GM18498 (cell line): ENCODE measurements around the gene TBC1D22A.

ENCODE experiments used
- ATAC-seq: cut with Tn5 transposase; IDR thresholded peaks from one replicate; pipeline ENCODE4 v1.9.1; 2021; ENCODE audit warnings: mild to moderate bottlenecking, moderate library complexity; ENCODE audit not compliant: unreplicated experiment

The TBC1D22A gene

DNA sequence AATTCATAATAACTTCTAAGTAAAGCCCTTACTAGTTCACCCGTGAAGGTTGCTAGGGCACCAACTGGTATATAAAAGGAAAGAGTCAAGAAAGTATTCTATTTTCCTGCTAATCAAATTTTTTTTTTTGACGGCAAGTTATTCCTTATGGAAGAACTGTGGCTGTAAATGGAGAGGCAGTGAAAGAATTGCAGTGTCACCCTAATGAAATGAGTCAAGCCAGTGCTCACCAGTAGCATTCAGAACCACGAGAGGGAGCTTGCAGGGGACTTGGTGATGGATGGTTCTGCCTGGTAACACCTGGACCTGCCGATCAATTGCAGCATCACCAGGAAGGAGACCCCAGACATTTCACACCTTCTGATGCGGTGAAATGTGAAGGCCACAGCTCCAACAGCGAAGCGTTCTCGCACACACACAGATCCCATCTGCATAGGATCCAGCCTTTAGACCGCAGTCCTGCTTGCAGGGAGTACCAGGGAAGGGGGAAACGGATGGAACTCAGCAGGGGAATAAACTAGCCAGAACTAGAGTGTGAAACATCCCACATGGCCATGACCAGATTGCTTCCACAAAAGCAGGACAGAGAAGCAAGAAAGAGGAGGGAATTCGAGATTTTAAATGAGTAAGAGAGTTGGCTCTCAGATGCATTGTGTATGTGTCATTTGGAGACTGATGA lies 326.2 kb downstream of the TBC1D22A start:
- ATAC-seq, result no peak

DNA sequence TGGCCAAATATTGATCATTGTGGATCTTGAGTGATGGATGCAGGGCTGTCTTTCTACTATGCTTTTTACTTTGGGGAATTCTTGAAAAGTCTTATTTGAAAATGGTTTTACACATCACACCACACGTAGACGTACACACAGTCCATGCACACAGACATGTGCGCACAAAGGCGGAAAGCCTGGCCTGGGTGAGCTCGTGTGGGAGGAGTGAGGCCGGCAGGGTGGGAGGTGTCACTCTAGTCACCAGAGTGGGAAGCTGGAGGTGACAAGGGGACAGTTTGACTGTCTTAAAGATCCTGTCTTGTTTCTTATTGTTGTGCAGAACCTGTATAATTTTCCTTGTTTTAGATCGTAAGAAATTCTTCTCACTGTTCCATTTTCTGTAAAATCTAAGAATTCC lies 326.9 kb downstream of the TBC1D22A start:
- ATAC-seq, result no peak

DNA sequence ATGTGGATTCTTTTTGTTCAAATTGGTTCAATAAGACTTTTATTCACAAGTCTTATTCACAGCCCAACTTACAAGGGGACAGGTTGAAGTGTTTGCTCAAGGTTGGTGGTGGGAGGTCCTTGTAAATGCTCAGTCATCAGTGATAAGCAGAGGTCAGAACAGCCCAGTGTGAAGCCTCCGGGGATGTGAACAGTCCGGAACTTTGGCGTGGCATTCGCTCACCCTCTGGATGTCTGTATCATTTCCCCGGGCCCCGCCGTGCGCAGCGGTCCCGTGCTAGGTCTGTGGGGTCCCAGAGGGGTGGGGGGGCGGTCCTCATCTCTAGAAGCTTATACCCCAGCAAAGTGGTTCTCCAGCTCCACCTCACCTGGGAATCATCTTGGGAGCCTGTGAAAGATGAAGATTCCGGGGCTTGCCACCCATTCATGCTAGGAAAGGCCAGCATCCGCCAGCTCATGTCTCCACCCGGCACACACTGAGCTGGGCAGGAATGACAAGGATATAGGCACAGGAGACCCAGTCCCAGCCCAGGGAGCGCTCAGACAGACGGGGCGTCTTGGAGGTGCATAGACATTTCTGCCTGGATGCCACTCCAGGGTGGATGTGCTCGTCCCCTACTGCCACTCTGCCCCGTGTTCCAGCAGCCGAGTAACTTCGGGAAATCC lies 327.5 kb downstream of the TBC1D22A start:
- no peak for ATAC-seq

DNA sequence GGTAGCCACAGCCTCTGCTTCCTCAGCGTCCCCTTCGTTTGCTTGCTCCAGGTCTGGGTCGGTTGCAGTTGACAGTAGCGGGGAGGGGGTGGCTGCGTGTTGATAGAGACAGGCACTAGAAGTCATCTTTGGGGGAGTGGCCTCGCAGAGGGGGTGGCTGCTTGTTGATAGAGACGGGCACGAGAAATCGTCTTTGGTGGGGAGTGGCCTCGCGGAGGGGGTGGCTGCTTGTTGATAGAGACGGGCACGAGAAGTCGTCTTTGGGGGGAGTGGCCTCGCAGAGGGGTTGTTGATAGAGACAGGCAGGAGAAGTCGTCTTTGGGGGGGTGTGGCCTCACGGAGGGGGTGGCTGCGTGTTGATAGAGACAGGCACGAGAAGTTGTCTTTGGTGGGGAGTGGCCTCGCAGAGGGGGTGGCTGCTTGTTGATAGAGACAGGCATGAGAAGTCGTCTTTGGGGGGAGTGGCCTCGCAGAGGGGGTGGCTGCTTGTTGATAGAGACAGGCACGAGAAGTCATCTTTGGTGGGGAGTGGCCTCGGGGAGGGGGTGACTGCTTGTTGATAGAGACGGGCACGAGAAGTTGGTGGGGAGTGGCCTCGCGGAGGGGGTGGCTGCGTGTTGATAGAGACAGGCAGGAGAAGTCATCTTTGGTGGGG lies 328.3 kb downstream of the TBC1D22A start:
- no peak for ATAC-seq

DNA sequence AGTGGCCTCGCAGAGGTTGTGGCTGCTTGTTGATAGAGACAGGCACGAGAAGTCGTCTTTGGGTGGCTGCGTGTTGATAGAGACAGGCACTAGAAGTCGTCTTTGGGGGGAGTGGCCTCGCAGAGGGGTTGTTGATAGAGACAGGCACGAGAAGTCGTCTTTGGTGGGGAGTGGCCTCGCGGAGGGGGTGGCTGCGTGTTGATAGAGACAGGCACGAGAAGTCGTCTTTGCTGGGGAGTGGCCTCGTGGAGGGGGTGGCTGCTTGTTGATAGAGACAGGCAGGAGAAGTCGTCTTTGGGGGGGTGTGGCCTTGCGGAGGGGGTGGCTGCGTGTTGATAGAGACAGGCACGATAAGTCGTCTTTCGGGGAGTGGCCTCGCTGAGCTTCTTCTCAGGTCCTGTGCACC lies 328.8 kb downstream of the TBC1D22A start:
- ATAC-seq, result no peak

DNA sequence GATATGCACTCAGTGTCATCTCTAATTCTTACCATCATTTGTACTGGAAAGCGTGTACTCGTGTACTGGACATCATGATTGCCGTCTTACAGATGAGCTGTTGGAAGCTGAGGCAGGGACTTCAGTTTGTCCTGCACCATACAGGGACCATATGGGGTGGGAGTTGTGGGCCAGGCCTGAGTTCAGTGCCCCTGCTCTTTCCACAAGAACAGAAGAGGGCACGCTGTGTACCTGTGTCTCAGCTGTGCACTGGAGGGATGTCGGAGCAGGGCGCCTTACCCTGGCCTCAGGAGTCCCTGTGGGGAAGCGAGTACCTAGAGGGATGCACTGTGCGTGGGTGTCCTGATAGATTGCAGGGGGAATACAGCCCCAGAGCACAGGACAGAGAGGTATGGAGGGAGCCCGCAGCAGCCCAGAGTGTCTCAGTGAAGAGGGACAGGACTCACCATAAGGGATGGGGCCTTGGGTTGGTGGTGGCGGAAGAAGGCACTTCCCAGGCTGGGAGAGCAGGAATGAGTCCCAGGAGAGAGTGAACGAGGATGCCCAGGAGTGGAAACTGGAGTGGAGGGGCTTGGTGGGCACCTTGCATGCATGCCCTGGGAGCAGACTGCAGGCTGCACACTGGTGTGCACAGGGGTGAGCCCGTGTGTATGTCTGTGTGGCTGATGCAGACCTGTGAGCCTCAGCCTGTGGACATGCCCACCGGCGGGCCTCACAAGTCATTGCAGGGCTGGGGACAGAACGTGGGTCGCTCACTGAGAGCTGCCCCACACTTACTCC lies 329.7 kb downstream of the TBC1D22A start:
- ATAC-seq, result no peak

DNA sequence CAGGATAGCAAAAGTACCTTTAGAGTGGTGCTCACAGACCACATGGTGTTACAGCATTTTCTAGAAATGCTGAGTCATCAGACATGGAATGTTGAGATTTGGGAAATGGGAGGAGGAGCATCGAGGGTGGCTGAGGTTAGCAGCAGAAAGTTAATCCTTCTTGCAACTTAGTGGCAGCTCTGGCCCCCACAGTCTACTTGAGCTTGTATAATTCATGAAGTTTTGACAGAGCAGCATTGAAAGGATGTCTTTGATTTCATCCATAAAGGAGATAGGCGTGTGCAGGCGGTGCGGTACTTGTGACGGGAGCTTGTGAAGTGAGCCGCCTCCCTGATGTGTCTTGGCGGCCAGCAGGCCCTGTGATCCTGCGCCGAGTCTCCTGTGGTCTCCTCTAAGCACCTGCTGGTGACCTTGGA lies 330.5 kb downstream of the TBC1D22A start:
- ATAC-seq, result no peak

DNA sequence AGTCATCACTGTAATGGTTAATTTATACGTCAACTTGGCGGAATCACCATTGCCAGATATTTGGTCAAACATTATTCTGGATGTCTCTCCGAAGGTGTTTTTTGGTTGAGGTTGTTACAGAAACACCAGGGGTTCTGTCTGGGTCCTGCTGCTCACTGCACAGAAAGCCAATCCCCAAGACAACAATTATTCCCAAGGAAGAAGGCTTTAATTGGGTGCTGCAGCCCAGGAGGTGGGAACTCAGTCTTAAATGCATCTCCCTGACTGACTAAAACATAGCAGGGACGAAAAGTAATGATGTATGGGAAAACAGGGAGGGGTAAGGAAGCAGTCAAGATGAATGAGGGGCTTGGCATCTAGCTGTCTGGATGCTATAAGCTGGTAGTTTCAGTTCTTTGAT lies 331.3 kb downstream of the TBC1D22A start:
- ATAC-seq, result no peak

DNA sequence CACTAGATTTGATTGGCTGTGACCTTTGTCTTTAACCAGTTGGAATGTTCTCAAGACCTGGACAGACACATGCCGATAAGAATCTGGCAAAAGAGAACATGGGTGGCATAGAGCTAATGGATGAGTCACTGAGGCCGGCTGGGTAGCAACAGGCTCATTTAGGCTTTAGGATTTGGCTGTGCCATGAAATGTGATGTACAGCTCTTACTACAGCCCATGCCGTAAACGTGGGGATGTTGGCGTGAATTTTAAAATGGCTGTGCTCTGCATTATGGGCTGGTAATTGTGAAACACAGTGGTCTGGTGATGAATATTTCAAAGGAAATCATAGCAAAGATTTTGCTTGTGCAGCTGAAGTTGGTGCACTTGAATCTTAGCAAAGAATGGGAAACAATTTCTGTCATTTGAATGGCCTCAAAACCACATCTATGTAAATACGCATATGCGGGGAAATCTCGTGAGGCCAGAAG lies 332.4 kb downstream of the TBC1D22A start:
- ATAC-seq, result no peak

DNA sequence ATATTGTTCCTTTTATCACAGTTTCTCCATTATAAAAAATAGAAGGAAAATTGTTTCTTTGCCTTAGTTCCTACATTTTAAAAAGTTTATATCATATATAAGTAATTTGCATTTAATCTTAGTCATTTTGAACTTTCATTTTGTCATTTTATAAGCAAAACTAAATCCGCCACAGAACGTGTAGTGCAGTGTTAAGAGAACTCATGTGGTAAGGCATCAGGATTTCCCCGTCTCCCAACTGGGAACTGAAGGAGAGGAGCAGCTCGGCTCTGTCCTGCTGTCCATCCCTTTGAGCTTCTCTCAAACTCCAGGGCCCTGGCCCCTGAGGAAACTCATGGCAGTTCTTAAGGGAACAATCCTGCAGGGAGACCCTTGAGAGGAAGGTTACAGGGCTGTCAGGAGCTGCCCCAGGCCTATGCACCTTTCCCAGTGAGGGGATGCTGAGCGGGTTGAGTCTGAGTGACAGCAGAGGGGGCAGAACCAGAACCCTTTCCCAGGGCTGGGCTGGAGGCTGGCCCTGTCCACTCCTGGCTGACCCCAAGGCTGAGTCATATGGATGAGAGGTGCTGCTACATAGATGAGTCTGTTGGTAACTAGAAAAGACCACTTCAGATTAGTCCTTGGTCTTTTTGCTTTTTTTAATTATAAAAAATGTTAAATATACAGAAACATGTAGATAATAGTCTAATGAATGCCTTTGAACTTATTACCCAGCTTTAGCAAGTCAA lies 333.1 kb downstream of the TBC1D22A start:
- no peak for ATAC-seq

DNA sequence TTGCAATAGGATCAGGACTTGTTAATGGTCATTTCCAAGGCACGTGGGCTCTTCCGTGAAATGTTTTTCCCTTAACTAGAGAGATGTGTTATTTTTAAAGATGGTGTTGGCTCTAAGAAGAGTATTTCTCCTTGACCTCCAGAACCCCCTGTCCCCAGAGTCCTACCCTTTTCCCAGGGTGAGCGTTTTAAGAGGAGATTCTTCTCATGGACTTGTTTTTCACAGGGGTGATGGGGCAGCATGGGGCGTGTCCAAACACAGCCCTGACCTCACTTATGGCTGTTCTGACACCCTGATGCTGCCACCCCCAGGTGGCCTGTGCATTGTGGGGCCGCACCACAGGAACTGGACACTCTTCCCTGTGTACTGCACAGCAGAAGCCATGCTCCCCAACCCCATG lies 335.7 kb downstream of the TBC1D22A start:
- no peak for ATAC-seq

DNA sequence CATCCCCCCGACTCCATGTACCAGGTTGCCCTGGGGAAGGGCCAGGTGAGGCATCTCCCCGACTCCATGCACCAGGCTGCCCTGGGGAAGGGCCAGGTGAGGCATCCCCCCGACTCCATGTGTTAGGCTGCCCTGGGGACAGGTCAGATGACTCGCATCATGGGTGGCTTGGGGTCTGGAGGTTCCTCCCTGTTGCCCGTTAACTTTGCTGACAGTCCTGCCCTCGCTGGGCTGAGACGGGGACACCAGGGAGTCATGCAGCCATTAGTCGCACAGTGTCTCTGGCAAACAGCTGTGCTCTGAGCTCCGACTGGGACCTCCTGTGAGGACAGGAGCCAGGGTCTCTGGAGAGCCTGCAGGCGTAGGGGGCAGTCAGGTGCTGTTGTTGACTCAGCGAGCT lies 336.1 kb downstream of the TBC1D22A start:
- ATAC-seq, result no peak

DNA sequence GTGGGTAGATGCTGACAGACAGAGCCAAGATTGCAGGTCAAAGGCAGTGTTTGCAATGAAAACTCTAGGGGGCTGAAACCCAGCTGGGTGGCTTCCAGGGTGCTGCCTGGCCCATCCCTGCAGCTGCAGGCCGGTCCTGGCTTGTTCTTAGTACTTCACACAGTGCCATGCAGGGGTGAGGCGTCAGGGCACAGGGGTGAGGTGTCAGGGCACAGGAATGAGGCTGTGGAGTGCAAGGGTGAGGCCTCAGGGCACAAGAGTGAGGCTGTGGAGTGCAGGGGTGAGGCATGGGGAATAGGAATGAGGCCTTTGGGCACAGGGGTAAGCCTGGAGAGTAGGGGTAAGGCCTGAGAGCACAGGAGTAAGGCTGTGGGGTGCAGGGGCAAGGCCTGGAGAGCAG lies 337.6 kb downstream of the TBC1D22A start:
- ATAC-seq, result no peak

DNA sequence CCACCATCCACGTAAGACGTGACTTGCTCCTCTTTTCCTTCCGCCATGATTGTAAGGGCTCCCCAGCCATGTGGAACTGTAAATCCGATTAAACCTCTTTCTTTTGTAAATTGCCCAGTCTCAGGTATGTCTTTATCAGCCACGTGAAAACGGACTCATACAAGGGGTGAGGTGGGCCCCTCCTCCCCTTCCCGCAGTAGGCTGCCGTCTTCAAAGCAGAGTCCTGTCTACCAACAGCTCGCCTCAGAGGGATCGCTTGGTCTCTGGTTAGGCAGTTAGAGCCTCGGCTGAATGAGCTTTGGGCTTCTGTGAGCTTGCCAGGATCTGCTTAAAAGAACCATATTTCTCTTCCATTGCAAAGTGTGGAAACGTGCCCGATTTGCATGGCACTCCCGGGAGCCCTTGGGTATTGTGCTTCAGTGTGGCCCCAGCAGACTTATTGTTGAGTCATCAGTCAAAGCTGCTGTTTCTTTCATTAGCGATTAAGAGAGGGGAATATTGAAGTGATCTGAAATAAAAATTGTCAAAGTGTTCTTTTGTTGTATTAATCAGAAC lies 338.3 kb downstream of the TBC1D22A start:
- no peak for ATAC-seq

DNA sequence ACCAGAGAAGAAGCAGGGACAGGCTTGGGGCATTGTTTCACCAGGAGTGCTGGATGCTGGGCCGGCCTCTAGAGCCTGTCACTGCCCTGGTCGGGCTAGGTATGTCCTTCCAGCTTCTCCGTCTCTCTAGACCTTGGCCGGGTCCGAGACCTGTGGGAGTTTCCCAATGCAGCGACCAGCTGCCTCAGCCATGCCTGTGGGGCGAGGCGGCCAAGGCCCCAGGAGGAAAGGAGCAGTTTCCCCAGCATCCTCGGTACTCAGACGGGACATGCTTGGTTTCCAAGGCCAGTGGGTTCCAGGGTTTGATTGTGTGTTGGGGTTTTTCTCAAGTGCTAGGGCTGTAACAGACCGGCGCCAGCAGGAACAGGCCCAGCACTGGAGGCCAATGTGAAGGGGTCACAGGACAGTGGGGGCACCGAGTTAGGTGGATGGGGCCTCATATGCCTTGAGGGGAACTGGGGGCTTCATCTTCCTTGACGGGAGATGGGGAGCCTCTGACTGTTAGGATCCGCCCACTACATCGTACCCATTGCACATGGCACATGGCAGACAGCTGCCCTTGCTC lies 339.0 kb downstream of the TBC1D22A start:
- no peak for ATAC-seq

DNA sequence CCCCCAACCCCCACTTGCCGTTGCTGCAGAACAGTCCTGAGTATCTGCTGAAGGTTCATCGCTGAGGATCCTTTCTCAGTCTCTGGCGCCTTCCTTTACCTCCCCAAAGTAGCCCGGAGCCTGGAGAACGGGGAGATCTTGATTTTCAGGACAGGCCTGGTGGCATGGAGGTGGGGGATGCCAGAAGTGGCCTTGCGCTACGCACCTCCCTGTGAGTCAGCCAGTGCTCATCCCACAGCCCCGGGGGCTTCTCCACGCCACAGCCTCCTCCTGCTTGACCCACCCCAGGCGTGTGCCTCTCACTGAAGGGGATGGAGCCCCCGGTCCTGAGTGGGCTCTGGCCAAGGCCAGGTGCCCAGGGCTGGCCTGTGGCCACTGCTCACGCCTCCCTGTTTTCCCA lies 339.6 kb downstream of the TBC1D22A start:
- ATAC-seq, result no peak

DNA sequence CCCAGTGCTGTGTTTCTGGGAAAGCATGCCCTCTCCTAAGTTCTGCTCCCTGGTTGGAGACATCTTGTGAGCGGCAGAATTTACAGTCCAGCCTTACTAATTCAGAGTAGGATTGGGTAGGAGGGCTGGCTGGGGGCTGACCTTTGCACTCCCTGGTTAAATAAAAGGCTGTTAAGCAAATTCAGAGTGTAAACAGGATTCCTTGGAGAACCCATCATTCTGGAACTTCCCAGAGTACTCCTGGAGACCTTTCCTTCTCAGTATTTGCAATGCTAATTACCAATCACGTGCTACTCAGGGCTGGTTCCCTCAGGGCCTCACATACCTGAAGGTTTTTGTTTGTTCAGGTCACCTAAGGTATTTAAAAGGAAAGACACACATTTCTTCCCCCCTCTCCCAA lies 340.2 kb downstream of the TBC1D22A start:
- ATAC-seq, result no peak

DNA sequence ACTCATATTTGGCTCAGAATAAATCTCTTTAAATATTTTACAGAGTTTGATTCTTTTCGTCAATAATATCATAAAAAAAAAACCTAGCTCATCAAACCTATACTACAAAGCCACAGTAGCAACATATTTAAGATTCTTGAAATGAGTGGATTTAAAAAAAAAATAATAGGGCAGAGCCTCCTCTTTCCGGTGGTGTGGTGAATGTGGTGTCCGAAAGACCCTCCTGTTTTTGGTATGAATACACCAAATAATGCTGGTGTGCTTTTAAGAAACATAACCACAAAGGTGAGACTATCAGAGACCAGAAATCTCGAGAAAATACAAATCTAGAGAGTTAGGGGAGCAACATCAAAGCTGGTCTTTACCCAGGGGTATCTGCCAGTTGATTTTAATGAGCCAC lies 342.6 kb downstream of the TBC1D22A start:
- no peak for ATAC-seq

DNA sequence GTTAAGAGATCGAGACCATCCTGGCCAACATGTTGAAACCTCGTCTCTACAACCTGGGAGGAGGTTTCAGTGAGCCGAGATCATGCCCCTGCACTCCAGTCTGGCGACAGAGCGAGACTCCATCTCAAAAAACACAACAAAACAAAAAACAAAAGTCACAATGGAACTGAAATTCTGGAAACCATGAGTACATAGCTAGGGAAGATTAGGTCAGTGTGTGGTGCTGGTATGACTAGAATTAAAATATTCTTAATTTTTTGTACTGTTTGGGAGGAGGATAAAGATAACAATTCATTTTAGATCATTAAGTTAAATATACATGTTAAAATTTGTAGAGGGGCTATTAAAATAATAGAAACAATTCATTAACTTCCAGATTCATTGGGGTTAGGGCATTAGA lies 344.4 kb downstream of the TBC1D22A start:
- ATAC-seq, result no peak

DNA sequence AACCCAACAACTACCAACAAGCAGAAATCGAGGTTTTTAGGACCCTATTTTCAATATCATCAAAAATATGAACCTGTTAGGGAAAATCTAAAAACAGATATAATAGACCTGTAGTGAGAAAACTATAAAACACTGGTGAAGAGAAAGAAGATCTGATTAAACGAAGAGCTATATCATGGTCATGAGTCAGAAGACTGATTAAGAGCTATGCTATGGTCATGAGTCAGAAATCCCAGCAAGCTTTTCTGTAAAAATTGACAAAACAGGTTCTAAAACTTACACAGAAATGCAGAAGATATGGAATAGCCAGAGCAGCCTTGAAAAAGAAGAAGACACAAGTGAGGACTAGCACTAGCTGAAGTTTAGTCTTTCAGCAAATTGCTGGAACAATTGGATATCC lies 345.0 kb downstream of the TBC1D22A start:
- no peak for ATAC-seq
